ENCODE results near the gene GPSM1.

Gene GPSM1

DNA sequence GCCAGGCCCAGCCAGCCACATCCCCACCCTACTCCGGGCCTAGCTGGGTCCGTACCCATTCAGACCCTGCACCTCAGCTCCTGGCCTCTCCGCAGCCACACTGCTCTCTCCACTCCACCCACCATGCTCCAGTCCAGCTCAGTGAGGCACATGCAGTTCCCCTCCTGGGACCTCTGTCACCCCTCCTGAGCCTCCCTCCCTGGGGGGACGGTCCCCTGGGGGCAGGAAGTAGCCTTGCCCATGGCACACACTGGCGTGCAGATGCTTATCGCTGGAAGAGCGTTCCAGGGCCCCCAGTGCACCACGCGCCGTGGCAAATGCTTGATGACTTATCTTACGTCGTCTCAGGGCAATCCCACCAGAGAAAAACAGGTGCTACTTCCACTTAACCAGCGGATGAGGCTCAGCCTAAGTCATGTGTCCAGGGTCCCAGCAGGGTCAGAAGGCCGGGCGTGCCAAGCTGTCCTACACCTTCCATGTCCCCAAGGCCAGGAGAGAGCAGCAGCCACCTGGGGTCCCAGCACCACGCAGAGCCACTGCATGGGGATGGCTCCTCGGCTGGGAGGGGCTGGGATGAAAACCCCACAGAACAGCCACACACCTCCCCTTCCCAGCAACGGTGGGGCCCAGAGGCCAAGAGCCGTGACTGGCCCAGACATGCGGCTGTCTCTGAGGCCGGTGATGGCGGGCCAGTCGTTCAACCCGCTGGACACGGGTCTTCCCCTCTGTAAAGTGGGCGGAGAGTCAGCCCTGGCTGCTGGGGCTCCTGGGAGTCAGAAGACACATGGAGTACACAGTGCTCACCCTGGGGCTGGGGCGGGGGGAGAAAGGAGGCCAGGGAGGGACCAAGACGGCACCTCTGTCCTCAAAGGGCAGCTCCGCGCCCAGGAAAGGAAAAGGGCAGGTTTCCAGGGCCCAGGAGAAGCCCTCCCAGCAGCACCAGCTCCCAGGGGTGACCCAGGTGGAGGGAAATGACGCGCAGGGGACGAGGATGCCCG lies 20.8 kb upstream of the GPSM1 start:
- H3K4me3 ChIP-seq (ENCODE audit: low read length), result no peak overlapping the region
- TF ChIP-seq, protein P1, sequence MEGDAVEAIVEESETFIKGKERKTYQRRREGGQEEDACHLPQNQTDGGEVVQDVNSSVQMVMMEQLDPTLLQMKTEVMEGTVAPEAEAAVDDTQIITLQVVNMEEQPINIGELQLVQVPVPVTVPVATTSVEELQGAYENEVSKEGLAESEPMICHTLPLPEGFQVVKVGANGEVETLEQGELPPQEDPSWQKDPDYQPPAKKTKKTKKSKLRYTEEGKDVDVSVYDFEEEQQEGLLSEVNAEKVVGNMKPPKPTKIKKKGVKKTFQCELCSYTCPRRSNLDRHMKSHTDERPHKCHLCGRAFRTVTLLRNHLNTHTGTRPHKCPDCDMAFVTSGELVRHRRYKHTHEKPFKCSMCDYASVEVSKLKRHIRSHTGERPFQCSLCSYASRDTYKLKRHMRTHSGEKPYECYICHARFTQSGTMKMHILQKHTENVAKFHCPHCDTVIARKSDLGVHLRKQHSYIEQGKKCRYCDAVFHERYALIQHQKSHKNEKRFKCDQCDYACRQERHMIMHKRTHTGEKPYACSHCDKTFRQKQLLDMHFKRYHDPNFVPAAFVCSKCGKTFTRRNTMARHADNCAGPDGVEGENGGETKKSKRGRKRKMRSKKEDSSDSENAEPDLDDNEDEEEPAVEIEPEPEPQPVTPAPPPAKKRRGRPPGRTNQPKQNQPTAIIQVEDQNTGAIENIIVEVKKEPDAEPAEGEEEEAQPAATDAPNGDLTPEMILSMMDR (conservative IDR thresholded peaks at IDR 0.05; ENCODE audit: low read depth, low read length), result no peak
- DNase-seq (ENCODE audit: low read depth), result no peak

DNA sequence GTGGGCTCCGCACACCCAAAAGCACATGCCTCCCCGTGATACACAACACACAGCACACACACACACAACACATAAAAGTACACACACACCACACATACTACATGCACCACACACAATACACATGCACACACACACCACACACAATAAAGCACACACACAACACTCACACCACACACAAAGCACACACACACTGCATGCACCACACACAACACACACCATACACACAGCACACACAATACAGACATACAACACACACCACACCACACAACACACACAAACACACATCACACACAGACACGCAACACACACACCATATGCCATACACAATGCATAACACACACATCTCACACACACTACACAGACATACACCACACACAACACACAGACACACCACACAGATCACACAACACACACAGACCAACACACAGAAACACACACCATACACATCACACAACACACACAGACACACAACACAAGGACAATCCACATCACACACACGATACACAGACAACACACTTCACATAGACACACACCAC lies 20.1 kb upstream of the GPSM1 start:
- TF ChIP-seq, protein P1 (conservative IDR thresholded peaks at IDR 0.05; ENCODE audit: low read depth, low read length), result no peak
- DNase-seq (ENCODE audit: low read depth), result no peak
- no peak overlapping the region for H3K4me3 ChIP-seq (ENCODE audit: low read length)

DNA sequence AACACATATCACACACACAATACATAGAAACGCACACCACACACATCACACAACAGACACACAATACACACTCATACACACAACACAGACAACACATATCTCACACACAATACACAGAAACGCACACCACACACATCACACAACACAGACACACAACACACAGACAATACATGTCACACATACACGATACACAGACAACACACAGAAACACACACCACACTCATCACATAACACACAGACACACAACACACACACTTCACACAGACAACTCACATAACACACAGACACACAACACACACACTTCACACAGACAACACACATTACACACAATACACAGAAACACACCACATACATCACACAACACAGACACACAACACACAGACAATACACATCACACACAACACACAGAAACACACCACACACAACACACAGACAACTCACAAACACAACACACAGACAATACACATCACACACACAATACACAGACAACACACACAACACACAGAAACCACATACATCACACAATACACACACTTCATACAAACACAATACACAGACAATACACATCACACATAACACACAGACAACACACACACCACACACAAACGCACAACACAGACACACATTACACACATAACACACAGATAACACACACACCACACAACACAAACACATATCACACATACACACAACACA lies 19.2 kb upstream of the GPSM1 start:
- DNase-seq (ENCODE audit: low read depth), result no peak
- TF ChIP-seq, protein P1 (conservative IDR thresholded peaks at IDR 0.05; ENCODE audit: low read depth, low read length), result no peak
- H3K4me3 ChIP-seq (ENCODE audit: low read length), result no peak overlapping the region

DNA sequence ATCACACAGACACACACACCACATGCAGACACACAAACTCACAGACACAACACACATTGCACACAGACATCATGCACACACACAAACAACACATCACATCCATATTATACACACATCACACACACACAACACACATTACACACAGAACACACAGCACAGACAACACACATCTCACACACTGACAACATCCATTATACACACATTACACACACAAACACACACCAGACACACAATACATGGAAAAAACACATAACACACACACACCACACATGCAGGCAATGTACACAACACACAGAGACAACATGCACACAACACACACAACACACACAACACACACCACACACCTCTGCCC lies 18.7 kb upstream of the GPSM1 start:
- H3K4me3 ChIP-seq (ENCODE audit: low read length), result no peak overlapping the region
- DNase-seq (ENCODE audit: low read depth), result no peak
- TF ChIP-seq, protein P1 (conservative IDR thresholded peaks at IDR 0.05; ENCODE audit: low read depth, low read length), result no peak

DNA sequence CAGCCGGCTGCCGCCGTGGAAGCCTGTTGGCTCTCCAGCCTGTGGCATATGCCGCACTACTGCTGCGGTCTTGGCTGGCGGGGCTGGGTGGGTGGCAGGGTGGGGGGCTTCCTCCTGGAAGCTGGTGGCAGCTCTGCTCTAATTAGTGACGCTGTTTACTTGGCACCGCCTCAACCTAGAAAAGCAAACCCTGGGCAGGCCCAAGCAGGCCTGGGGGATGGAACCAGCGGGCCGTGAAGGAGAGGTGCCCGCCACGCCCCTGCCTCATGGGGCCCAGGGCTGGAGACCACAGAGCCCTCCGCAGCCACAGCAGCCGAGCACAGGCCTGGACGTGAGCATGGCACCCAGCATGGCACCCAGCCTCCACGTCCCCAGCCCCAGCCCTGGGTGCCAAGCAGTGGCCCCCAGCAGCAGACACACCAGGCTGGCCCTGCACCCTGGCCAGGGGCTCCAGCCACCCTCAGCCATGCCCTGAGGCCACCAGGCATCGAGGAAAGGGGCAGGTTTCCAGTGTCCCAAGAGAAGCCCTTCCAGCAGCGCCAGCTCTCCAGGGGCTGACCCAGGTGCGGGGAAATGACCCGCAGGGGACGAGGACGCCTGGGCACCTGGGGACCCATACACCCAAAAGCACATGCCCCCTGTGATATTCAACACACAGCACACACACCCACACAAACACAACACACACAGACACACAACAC lies 18.1 kb upstream of the GPSM1 start:
- TF ChIP-seq, protein P1 (conservative IDR thresholded peaks at IDR 0.05; ENCODE audit: low read depth, low read length), result no peak
- no peak for DNase-seq (ENCODE audit: low read depth)
- H3K4me3 ChIP-seq (ENCODE audit: low read length), result no peak overlapping the region

DNA sequence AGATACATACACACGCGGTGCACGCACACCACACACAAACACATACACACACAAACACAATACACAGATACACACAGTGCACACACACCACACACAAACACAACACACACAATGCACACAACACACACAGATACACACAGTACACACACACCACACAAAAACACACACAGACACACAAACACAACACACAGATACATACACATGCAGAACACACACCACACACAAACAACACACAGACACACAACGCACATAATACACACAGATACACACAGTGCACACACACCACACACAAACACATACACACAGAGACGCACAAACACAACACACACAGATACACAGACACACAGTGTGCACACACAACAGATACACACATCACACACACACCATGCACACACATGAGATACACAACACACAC lies 17.5 kb upstream of the GPSM1 start:
- TF ChIP-seq, protein P1 (conservative IDR thresholded peaks at IDR 0.05; ENCODE audit: low read depth, low read length), result no peak
- no peak for DNase-seq (ENCODE audit: low read depth)
- no peak overlapping the region for H3K4me3 ChIP-seq (ENCODE audit: low read length)
